ENCODE measurements around the gene MRAP2.
"Not testable (repeated sequence)": the region's sequence is repeated elsewhere in the genome, so short reads cannot be mapped to it uniquely, and the experiment has no call there.

Gene MRAP2

GRCh38 chr6:84068873-84069272 is 35.3 kb downstream of the MRAP2 start:
- H3K27ac ChIP-seq (ENCODE audit: low read depth, low read length); H3K27me3 ChIP-seq (ENCODE audit: control insufficient read depth in 5 of 5, insufficient read depth in 4 of 5, low read length in 5 of 5); H3K9me3 ChIP-seq (ENCODE audit: control insufficient read depth in 5 of 5, low read length in 5 of 5): not testable (repeated sequence)

GRCh38 chr6:84072442-84072997 is 38.9 kb downstream of the MRAP2 start:
- no peak overlapping the region for H3K27ac ChIP-seq (ENCODE audit: low read depth, low read length)

More at GRCh38 chr6:84068873-84069272, 35.3 kb downstream of the MRAP2 start:
- not testable (repeated sequence) for H3K36me3 ChIP-seq (ENCODE audit: control insufficient read depth in 5 of 5, insufficient read depth in 5 of 5, low read length in 5 of 5); H3K4me3 ChIP-seq (ENCODE audit: low read depth in 1 of 5, low read length in 5 of 5); H3K9ac ChIP-seq (ENCODE audit: low read length in 5 of 5); H3K4me1 ChIP-seq (ENCODE audit: control insufficient read depth in 5 of 5, insufficient read depth in 5 of 5, low read length in 5 of 5)

DNA sequence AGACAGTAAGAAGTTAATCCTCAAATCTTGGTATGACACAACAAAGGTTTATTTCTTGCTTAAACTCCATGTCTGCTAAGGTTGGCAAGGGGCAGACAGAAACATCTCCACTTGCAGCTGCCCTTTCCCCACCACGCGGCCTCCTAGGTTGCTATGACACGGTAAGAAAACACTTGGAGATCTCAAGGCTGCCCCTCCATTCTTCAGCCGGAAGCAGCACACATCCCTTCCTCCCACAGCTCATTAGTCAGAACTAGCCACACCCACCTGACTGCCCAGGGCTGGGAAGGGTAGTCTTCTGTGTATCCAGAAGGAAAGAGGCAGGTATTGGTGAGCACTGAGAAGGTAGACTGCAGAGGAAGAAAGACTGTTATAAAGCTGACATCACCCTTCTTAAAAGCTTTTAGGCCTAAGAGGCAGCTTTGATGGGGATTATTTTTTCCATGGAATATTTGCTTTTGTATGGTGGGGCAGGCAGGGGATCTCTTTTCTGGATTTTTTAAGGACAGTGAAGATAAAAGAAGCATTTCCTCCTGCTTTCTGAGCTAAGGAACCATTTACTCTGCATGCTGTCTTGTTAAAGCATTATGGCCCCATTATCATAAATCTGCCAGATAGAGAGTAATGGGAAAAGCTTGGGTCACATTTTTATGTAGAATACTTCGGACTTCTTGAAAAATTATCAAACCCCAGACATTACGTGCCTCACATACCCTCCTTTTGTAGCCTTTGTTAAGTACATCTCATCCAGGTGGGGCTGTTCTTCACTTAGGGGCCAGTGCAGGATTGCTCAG is 41.6 kb downstream of the MRAP2 start:
- Histone ChIP-seq H3K9ac (ENCODE audit: low read length in 5 of 5) (no peak overlapping the region), H3K27me3 (ENCODE audit: control insufficient read depth in 5 of 5, insufficient read depth in 4 of 5, low read length in 5 of 5) (no peaks in the 10 kb centered on the region), H3K36me3 (ENCODE audit: control insufficient read depth in 5 of 5, insufficient read depth in 5 of 5, low read length in 5 of 5) (no peaks in the 10 kb centered on the region), H3K9me3 (ENCODE audit: control insufficient read depth in 5 of 5, low read length in 5 of 5) (no peaks in the 10 kb centered on the region), H3K27ac (ENCODE audit: low read depth, low read length) (no peak overlapping the region), H3K4me3 (ENCODE audit: low read depth in 1 of 5, low read length in 5 of 5) (no peak overlapping the region), H3K4me1 (ENCODE audit: control insufficient read depth in 5 of 5, insufficient read depth in 5 of 5, low read length in 5 of 5) (no peaks in the 10 kb centered on the region)

More at GRCh38 chr6:84072442-84072997, 38.9 kb downstream of the MRAP2 start:
- H3K9ac ChIP-seq (ENCODE audit: low read length in 5 of 5), result no peak overlapping the region
- no peaks in the 10 kb centered on the region for H3K27me3 ChIP-seq (ENCODE audit: control insufficient read depth in 5 of 5, insufficient read depth in 4 of 5, low read length in 5 of 5)
- H3K36me3 ChIP-seq (ENCODE audit: control insufficient read depth in 5 of 5, insufficient read depth in 5 of 5, low read length in 5 of 5), result no peaks in the 10 kb centered on the region
- H3K9me3 ChIP-seq (ENCODE audit: control insufficient read depth in 5 of 5, low read length in 5 of 5), result no peaks in the 10 kb centered on the region
- H3K4me1 ChIP-seq (ENCODE audit: control insufficient read depth in 5 of 5, insufficient read depth in 5 of 5, low read length in 5 of 5), result no peaks in the 10 kb centered on the region
- no peak overlapping the region for H3K4me3 ChIP-seq (ENCODE audit: low read depth in 1 of 5, low read length in 5 of 5)

DNA sequence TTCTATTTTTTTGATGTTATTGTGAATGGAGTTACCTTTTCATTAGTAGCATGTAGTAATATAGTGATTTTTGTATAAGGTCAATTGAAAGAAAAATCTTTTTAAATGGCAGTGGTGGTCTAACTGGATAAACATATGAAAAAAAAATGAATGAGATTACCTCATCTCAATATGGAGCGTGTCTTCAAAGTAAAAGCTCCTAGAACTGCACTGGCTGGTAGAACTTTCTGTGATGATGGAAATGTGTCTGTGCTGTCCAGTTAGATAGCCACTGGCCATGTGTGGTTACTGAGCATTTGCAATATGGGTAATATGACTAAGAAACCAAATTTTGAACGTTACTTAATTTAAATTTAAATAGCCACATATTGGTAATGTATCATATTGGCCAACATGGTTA is 44.1 kb downstream of the MRAP2 start:
- Histone ChIP-seq H3K27me3 (ENCODE audit: control insufficient read depth in 5 of 5, insufficient read depth in 4 of 5, low read length in 5 of 5) (no peaks in the 10 kb centered on the region), H3K27ac (ENCODE audit: low read depth, low read length) (no peak overlapping the region), H3K9me3 (ENCODE audit: control insufficient read depth in 5 of 5, low read length in 5 of 5) (no peaks in the 10 kb centered on the region), H3K4me1 (ENCODE audit: control insufficient read depth in 5 of 5, insufficient read depth in 5 of 5, low read length in 5 of 5) (no peaks in the 10 kb centered on the region), H3K36me3 (ENCODE audit: control insufficient read depth in 5 of 5, insufficient read depth in 5 of 5, low read length in 5 of 5) (no peaks in the 10 kb centered on the region), H3K9ac (ENCODE audit: low read length in 5 of 5) (no peak overlapping the region), H3K4me3 (ENCODE audit: low read depth in 1 of 5, low read length in 5 of 5) (no peak overlapping the region)

DNA sequence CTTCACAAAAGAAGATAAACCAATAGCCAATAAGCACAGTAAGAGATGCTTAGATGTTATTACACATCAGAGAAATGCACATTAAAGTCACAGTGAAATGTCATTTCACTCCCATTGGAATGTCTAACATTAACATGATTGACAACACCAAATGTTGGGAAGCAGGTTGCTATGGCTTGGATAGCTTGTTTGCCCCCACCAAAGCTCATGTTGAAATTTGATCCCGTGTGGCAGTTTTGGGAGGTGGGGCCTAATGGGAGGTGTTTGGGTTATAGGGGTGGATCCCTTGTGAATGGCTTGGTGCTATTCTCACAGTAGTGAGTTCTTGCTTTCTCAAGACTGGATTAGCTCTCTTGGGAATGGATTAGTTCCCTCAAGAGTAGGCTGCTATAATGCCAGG is 44.8 kb downstream of the MRAP2 start:
- no peaks in the 10 kb centered on the region for H3K27me3 ChIP-seq (ENCODE audit: control insufficient read depth in 5 of 5, insufficient read depth in 4 of 5, low read length in 5 of 5)
- no peak overlapping the region for H3K27ac ChIP-seq (ENCODE audit: low read depth, low read length)
- H3K4me3 ChIP-seq (ENCODE audit: low read depth in 1 of 5, low read length in 5 of 5), result no peak overlapping the region

DNA sequence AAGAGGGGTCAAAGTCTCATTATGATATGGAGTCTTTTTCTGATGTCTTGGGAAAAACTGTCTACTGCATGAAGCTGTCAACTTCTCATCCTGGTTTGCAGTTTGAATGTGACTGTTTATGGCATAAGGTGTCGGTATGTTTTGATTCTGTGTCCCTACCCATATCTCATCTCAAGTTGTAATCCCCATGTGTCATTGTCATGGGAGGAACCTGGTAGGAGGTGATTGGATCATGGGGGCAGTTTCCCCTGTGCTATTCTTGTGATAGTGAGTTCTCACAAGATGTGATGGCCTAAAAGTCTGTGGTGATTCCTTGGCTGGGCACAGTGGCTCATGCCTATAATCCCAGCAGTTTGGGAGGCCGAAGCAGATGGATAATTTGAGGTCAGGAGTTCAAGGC is 47.6 kb downstream of the MRAP2 start:
- H3K4me3 ChIP-seq (ENCODE audit: low read depth in 1 of 5, low read length in 5 of 5), result no peak overlapping the region

More for the DNA sequence above, 44.8 kb downstream of the MRAP2 start:
- Histone ChIP-seq H3K4me1 (ENCODE audit: control insufficient read depth in 5 of 5, insufficient read depth in 5 of 5, low read length in 5 of 5) (no peaks in the 10 kb centered on the region), H3K9me3 (ENCODE audit: control insufficient read depth in 5 of 5, low read length in 5 of 5) (no peaks in the 10 kb centered on the region), H3K9ac (ENCODE audit: low read length in 5 of 5) (no peak overlapping the region), H3K36me3 (ENCODE audit: control insufficient read depth in 5 of 5, insufficient read depth in 5 of 5, low read length in 5 of 5) (no peaks in the 10 kb centered on the region)

GRCh38 chr6:84082689-84083265 is 49.2 kb downstream of the MRAP2 start:
- Histone ChIP-seq H3K4me1 (ENCODE audit: control insufficient read depth in 5 of 5, insufficient read depth in 5 of 5, low read length in 5 of 5) (no peaks in the 10 kb centered on the region), H3K4me3 (ENCODE audit: low read depth in 1 of 5, low read length in 5 of 5) (no peak overlapping the region), H3K9me3 (ENCODE audit: control insufficient read depth in 5 of 5, low read length in 5 of 5) (no peaks in the 10 kb centered on the region), H3K27ac (ENCODE audit: low read depth, low read length) (no peak overlapping the region), H3K36me3 (ENCODE audit: control insufficient read depth in 5 of 5, insufficient read depth in 5 of 5, low read length in 5 of 5) (no peaks in the 10 kb centered on the region), H3K9ac (ENCODE audit: low read length in 5 of 5) (no peak overlapping the region), H3K27me3 (ENCODE audit: control insufficient read depth in 5 of 5, insufficient read depth in 4 of 5, low read length in 5 of 5) (no peaks in the 10 kb centered on the region)

More for the DNA sequence above, 47.6 kb downstream of the MRAP2 start:
- Histone ChIP-seq H3K27ac (ENCODE audit: low read depth, low read length) (no peak overlapping the region), H3K36me3 (ENCODE audit: control insufficient read depth in 5 of 5, insufficient read depth in 5 of 5, low read length in 5 of 5) (no peaks in the 10 kb centered on the region), H3K9ac (ENCODE audit: low read length in 5 of 5) (no peak overlapping the region), H3K4me1 (ENCODE audit: control insufficient read depth in 5 of 5, insufficient read depth in 5 of 5, low read length in 5 of 5) (no peaks in the 10 kb centered on the region), H3K27me3 (ENCODE audit: control insufficient read depth in 5 of 5, insufficient read depth in 4 of 5, low read length in 5 of 5) (no peaks in the 10 kb centered on the region), H3K9me3 (ENCODE audit: control insufficient read depth in 5 of 5, low read length in 5 of 5) (no peaks in the 10 kb centered on the region)

- not testable (repeated sequence) for H3K27ac ChIP-seq (ENCODE audit: low read depth, low read length); H3K27me3 ChIP-seq (ENCODE audit: control insufficient read depth in 5 of 5, insufficient read depth in 4 of 5, low read length in 5 of 5); H3K4me1 ChIP-seq (ENCODE audit: control insufficient read depth in 5 of 5, insufficient read depth in 5 of 5, low read length in 5 of 5); H3K9me3 ChIP-seq (ENCODE audit: control insufficient read depth in 5 of 5, low read length in 5 of 5); H3K36me3 ChIP-seq (ENCODE audit: control insufficient read depth in 5 of 5, insufficient read depth in 5 of 5, low read length in 5 of 5); H3K4me3 ChIP-seq (ENCODE audit: low read depth in 1 of 5, low read length in 5 of 5); H3K9ac ChIP-seq (ENCODE audit: low read length in 5 of 5)
Measured at GRCh38 chr6:84084705-84085104, 51.1 kb downstream of the MRAP2 start.

DNA sequence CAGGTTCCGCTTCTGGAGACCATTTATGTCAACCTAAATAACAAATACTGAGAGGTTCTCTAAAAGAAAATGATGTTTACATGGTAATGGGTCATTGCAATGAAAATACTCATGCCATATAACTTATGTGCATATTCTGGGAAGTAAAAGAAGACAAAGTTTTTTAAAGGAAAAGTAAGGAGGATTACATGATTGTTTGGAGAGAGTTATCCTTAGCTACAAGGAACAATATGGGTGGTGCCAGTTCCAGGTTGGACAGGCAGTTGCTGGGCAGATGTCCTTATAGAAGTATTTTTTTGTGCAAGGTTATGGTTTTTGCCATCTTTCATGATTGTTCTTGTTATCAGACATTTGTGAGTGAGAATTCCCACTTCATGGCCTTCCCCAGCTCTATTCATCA is 52.5 kb downstream of the MRAP2 start:
- no peak overlapping the region for H3K27ac ChIP-seq (ENCODE audit: low read depth, low read length)
- H3K9me3 ChIP-seq (ENCODE audit: control insufficient read depth in 5 of 5, low read length in 5 of 5), result no peaks in the 10 kb centered on the region
- H3K4me1 ChIP-seq (ENCODE audit: control insufficient read depth in 5 of 5, insufficient read depth in 5 of 5, low read length in 5 of 5), result no peaks in the 10 kb centered on the region
- no peaks in the 10 kb centered on the region for H3K36me3 ChIP-seq (ENCODE audit: control insufficient read depth in 5 of 5, insufficient read depth in 5 of 5, low read length in 5 of 5)
- H3K9ac ChIP-seq (ENCODE audit: low read length in 5 of 5), result no peak overlapping the region
- no peaks in the 10 kb centered on the region for H3K27me3 ChIP-seq (ENCODE audit: control insufficient read depth in 5 of 5, insufficient read depth in 4 of 5, low read length in 5 of 5)
- H3K4me3 ChIP-seq (ENCODE audit: low read depth in 1 of 5, low read length in 5 of 5), result no peak overlapping the region

Data from subcutaneous abdominal adipose tissue (tissue), 5 donors.